GM12801 (cell line): ENCODE measurements around the gene HDAC5.

Experiments
- TF ChIP-seq, protein P1 (sequence below): IDR thresholded peaks from one replicate; pipeline ENCODE4 v1.5.1; 2011; ENCODE audit warnings: control low read depth; ENCODE audit not compliant: insufficient read length; ENCODE audit errors: extremely low read depth

The HDAC5 gene

DNA sequence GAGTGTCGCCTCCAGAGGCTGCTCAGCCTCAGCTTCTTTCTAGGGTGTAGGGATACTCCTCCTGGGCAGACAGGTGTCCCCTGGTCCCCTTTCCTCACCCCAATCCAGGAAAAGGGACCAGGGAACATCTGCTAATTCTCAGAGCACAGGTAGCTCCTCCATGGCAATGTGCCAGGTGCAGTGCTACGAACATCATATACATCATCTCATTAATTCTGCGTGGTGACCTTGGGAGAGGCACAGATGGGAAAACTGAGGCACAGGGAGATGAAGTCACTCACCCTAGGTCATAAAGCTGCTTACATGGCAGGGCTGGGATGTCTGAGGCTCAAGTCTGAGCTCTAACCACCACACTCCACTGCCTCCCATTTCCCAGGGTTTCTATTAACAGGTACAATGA, 11.7 kb downstream of the HDAC5 start:
- TF ChIP-seq, protein P1, sequence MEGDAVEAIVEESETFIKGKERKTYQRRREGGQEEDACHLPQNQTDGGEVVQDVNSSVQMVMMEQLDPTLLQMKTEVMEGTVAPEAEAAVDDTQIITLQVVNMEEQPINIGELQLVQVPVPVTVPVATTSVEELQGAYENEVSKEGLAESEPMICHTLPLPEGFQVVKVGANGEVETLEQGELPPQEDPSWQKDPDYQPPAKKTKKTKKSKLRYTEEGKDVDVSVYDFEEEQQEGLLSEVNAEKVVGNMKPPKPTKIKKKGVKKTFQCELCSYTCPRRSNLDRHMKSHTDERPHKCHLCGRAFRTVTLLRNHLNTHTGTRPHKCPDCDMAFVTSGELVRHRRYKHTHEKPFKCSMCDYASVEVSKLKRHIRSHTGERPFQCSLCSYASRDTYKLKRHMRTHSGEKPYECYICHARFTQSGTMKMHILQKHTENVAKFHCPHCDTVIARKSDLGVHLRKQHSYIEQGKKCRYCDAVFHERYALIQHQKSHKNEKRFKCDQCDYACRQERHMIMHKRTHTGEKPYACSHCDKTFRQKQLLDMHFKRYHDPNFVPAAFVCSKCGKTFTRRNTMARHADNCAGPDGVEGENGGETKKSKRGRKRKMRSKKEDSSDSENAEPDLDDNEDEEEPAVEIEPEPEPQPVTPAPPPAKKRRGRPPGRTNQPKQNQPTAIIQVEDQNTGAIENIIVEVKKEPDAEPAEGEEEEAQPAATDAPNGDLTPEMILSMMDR: no peak

DNA sequence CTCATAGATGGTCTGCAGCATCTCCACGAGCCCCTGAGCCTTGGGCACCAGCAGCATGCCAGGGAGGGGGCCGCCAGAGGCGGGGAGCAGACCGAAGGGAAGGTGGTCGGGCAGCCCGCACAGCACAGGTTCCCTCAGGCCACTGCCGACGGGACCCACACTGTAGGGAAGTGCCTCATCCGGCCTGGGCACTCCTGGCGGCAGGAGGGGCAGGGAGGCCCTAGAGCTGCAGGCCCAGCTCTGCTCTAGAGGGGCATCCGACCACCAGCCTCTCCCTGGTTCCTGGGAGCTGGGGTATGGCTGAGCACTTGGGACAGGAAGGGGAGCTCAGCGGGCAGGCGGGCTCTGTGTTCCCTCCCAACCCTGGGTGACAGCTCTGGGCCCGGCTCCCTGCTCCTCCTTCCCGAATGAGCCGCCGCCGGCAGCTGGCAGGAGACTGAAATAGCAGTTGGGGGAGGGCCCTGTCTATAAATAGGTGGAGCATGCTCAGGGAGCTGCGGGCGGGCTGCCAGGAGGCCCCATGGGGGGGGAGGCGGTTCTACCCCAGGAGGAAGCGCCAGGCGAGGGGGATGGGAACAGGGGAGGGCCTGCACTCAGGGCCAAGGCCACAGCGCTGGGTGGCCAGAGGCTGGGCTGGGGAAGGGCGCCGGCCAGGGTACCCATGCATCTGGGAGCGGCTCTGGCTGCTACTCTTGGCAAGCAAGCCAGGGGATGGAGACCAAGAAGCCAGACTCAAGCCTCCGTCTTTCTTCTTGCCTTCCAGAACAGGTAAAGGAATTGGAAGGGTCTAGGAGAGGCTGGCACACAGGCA, 12.4 kb downstream of the HDAC5 start:
- TF ChIP-seq, protein P1: no peak

DNA sequence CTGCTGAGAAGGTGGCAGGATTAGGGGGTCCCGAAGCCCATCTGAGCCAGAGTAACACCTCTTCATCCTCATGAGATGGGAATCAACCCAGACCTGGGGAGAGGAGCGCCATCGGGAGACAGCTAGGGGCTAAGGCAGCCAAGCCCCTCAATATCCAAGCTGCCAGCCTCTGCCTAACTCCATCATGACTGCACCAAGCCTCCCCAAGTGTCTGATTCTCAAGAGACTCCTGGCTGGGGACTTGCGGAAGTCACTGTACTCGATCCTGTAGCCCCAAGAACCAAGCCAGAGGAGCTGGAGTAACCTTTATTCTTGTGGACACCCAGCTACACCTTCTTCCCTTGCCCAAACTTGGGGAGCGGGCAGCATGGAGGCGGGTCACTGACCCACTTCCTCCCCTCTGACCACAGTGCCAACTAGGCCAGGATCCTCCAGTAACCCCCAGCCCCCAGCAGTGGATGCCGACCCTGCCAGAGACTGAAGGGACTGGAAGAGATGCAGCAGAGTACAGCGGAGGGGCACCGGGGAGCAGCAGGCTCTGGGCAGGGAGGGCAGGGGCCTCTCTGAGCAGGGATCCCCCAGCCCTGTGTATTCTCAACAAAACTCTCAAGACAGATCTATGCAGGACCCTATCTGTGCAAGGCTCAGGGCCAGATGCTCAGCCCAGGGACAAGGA, 13.3 kb downstream of the HDAC5 start:
- TF ChIP-seq, protein P1: no peak

DNA sequence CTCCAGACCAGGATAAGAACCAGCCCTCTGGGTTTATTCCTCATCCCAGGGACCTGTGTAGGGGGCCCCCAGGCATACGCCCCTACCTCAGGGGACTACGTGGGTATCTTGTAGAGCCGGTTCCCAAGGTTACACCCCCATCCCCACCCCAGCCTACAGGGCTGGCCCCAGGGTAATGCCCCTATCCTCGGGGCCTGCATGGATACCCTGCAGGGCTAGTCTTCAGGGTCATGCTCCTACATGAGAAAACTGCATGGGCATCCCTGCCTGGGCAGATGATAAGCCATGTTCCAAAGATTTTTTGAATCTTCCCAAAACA, 14.2 kb downstream of the HDAC5 start:
- TF ChIP-seq, protein P1: no peak

DNA sequence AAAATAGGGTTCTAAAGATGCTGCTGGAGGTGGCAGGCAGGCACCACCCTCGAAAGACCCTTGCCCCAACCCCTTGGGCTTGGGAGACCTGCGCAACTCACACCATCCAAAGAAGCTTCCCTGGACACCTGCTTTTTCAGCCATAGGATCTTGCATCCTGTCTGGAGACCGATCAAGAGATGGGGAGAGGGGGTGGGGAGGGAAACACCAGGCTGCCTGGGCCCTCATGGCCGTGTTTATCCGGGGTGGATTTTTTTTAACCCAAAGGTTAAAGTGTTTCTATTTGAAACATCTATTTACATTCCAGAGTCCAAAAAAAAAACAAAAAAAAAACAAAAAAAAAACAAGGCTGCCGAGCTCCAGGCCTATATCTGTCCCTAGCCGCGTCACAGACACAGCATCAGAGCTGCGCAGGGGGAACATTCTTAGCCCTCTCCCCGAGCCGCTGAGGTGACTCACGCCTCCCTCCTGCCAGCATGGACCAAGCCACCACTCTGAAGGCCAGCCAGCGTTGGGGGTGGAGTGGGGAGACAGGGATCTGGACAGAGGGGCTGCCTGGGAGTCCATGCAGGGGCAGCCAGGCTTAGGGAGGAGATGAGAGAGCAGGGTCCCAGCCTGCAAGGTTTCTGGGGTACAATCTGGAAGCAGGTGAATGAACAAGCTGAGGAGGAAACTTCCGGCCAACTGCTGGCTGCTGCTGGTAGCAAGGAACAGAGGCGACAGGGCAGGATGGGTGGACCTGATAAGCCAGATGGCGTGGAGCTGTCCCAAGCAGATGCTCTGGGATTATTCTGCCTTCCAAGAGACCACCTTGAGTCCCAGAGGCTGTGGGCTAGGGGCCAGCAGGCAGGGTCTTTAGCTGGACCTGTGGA, 14.8 kb downstream of the HDAC5 start:
- TF ChIP-seq, protein P1: no peak

DNA sequence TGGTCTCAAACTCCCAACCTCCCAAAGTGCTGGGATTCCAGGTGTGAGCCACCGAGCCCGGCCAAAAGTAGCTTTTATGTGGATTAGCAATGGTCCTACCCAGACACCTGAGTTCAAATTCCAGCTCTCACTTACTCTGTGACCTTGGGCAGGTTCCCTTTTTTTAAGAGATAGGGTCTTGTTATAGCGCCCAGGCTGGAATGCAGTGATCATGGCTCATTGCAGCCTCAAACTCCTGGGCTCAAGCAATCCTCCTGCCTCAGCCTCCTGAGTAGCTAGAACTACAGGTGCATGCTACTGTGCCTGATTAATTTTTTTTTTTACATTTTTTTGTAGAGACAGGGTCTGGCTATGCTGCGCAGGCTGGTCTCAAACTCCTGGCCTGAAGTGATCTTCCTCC, 16.6 kb downstream of the HDAC5 start:
- TF ChIP-seq, protein P1: no peak

DNA sequence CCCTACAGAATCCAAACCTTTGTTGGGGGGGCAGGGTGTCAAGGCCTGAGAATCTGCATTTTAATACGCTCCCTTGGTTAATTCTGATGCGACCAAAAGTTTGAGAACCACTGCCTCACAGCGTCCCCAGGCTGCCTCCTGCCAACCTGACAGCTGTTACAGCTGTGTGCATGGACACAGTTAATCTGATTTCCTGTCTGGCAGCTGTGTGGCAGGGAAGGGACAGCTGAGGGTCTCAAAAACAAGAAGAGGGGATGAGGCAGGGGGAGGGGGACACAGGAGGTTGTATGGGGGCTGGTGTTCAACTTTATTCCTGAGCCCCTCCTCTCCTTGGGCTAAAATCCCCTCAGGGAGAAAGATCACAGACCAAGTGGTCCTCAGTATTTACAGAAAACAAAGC, 17.5 kb downstream of the HDAC5 start:
- TF ChIP-seq, protein P1: no peak
